Ovary (tissue), 3 donors: Measurements from ENCODE around the gene TXNRD3.
"Not testable (repeated sequence)": the region's sequence is repeated elsewhere in the genome, so short reads cannot be mapped to it uniquely, and the experiment has no call there.

Experiments
- CTCF ChIP-seq, 3 donors: fragments of 450-650 bp in 2 of 3; fragments of 200-600 bp in 1 of 3; IDR thresholded peaks; one replicate each; pipeline versions ENCODE4 v1.5.1 to v1.8.0; 2016 to 2022; ENCODE audit warnings: antibody characterized with exemption in 3 of 3, mild to moderate bottlenecking in 1 of 3
- EP300 ChIP-seq: sonication (generic); formaldehyde crosslinking; IDR thresholded peaks from one replicate; pipeline ENCODE4 v1.6.1; 2017; ENCODE audit warnings: antibody characterized with exemption
- POLR2A ChIP-seq: fragments of 450-650 bp; IDR thresholded peaks from one replicate; pipeline ENCODE4 v1.6.1; 2017; ENCODE audit warnings: antibody characterized with exemption, mild to moderate bottlenecking, moderate library complexity
- donor health status: DM: no; HTN: no; CAD: no.

DNA sequence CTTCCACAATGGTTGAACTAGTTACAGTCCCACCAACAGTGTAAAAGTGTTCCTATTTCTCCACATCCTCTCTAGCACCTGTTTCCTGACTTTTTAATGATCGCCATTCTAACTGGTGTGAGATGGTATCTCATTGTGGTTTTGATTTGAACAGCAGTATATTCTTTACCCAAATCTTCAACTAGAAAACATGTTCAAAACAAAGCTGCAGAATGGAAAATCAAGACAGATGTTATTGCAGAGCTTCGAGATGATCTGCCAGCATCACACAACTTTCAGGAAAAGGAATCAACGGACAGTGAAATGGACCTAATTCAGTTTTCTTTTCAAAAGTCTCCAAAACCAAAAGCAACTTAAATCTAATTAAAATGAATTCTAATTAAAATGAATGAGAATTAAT is 29.2 kb downstream of the TXNRD3 start:
- not testable (repeated sequence) for TF ChIP-seq POLR2A; CTCF (IDR thresholded peaks at IDR 0.05); EP300
